Naive B cell (primary cell): Measurements from ENCODE around the gene GEMIN7. TPM values are rescaled to one million over a fixed set of nuclear protein-coding genes. Genes with fewer than 3 reads are reported as not detected.

Source experiments
- ATAC-seq, 2 donors: fragments of 150-1000 bp; cut with Tn5 transposase; 2 replicates each; pipeline ENCODE4 v1.10.0; 2021; ENCODE audit warnings: low read depth in 2 of 2, mild to moderate bottlenecking in 2 of 2, moderate library complexity in 2 of 2
- DNase-seq: peaks from one replicate; pipeline ENCODE4 v3.0.0; 2022
- H3K27ac Mint-ChIP-seq, 6 donors: one replicate each; pipeline ENCODE4 v1.8.0; 2020 to 2022; ENCODE audit warnings: mild to moderate bottlenecking in 6 of 6, mixed read lengths in 6 of 6, moderate library complexity in 5 of 6, inconsistent platforms in 2 of 6
- H3K27me3 Mint-ChIP-seq, 3 donors: one replicate each; pipeline ENCODE4 v1.8.0; 2021 to 2022; ENCODE audit warnings: mixed read lengths in 3 of 3, mild to moderate bottlenecking in 1 of 3
- H3K36me3 Mint-ChIP-seq, 2 donors: one replicate each; pipeline ENCODE4 v1.8.0; 2020 to 2022; ENCODE audit warnings: mixed read lengths in 2 of 2, inconsistent platforms in 1 of 2, mild to moderate bottlenecking in 1 of 2
- H3K4me1 Mint-ChIP-seq, 3 donors: one replicate each; pipeline ENCODE4 v1.8.0; 2020 to 2022; ENCODE audit warnings: mixed read lengths in 3 of 3, inconsistent platforms in 1 of 3, mild to moderate bottlenecking in 1 of 3, moderate library complexity in 1 of 3
- H3K4me3 Mint-ChIP-seq, 8 donors: one replicate each; pipeline ENCODE4 v1.8.0; 2020 to 2022; ENCODE audit warnings: mild to moderate bottlenecking in 8 of 8, mixed read lengths in 8 of 8, moderate library complexity in 8 of 8, inconsistent platforms in 2 of 8
- H3K9me3 Mint-ChIP-seq, 7 donors: one replicate each; pipeline ENCODE4 v1.8.0; 2020 to 2022; ENCODE audit warnings: mixed read lengths in 7 of 7, mild to moderate bottlenecking in 5 of 7, inconsistent platforms in 2 of 7, moderate library complexity in 1 of 7
- polyA plus RNA-seq, 6 donors: library from polyadenylated mRNA; unstranded; fragments of 300-500 nt; fragmentation: Illumina TruSeq; gene quantifications; one replicate each; pipeline ENCODE4 v1.2.3, GENCODE V29; 2021; ENCODE audit warnings: low read depth in 6 of 6

Gene GEMIN7
- polyA plus RNA-seq, 6 donors from 2014 or later = 86.8 to 138 (median 102) TPM

DNA sequence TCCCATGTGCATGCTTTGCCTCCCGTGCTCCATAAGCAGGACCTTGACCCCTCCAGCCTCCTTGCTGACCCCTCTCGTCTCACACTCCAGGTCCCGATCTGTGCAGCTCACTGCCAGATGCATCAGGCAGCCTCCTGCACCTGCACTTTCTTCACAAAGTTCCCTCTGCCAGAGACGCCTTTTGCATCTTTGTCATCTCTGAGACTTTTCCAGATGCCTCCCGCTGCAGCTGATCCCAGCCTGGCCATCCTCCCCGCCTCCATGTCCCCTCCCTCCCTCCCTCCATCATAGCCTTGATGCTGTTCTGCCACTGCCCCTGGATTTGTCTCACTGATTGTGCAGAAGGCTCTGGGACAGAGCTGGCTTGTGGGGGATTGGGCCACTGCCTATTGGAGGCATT, 43.8 kb downstream of the GEMIN7 start:
- no peaks in the 10 kb centered on the region for H3K36me3 Mint-ChIP-seq
- H3K4me1 Mint-ChIP-seq = peaks cover 53 to 84% (median 68%) of the 10 kb centered on the region in 3 donors
- DNase-seq (no peak), ATAC-seq (no peak)
- no peaks in the 10 kb centered on the region for H3K27me3 Mint-ChIP-seq
- no peak overlapping the region for H3K4me3 Mint-ChIP-seq
- H3K27ac Mint-ChIP-seq = no peak overlapping the region
- no peaks in the 10 kb centered on the region for H3K9me3 Mint-ChIP-seq

DNA sequence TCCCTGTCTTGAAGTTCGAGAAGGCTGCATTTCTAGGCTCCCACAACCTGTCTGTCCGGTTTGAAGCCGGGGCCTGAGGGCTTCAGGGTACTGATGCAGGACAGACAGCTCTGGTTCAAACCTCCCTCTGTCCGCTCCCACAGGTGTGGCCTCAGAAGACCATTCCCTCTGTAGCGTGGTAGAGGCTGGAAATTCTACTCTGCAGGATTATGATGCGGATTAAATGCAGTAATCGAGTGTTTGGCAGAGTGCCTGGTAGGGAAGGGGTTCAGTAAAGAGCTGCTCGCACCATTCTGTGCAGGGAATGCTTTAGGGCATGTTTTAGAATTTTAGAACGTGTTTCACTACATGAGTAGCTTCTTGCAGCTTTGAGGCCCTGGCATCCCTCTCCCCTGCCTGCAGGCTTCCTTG, 44.4 kb downstream of the GEMIN7 start:
- no peak overlapping the region for H3K4me3 Mint-ChIP-seq
- H3K36me3 Mint-ChIP-seq = no peaks in the 10 kb centered on the region
- peaks cover 47 to 78% (median 62%) of the 10 kb centered on the region in 3 donors for H3K4me1 Mint-ChIP-seq
- no peak for DNase-seq
- no peak overlapping the region for H3K27ac Mint-ChIP-seq
- no peak for ATAC-seq
- H3K27me3 Mint-ChIP-seq = no peaks in the 10 kb centered on the region
- H3K9me3 Mint-ChIP-seq = no peaks in the 10 kb centered on the region

DNA sequence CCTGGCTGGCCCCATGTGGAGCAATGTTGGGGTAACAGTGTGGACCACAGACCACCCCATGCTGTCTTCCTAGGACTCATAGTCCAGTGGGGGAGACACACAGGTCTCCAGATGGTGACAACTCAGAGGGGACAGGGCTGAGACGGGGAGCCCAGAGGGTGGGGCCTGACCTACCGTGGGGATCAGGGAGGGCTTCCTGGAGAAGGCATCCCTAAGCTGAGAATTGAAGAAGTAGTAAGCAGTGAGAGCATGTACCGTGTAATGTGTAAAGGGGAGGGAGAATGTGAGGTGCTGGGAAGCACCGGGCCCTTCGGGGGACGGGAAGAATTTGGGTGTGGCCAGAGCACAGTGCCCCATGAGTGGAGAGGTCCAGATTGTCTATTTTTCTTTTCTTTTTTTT, 45.0 kb downstream of the GEMIN7 start:
- DNase-seq = no peak
- ATAC-seq = no peak
- Mint-ChIP-seq H3K4me1 (peaks cover 41 to 72% (median 56%) of the 10 kb centered on the region in 3 donors), H3K27me3 (no peaks in the 10 kb centered on the region), H3K4me3 (no peak overlapping the region), H3K27ac (peak overlapping the region in 3 of 6 donors; percentile 53 to 83 (median 81)), H3K36me3 (no peaks in the 10 kb centered on the region), H3K9me3 (no peaks in the 10 kb centered on the region)

DNA sequence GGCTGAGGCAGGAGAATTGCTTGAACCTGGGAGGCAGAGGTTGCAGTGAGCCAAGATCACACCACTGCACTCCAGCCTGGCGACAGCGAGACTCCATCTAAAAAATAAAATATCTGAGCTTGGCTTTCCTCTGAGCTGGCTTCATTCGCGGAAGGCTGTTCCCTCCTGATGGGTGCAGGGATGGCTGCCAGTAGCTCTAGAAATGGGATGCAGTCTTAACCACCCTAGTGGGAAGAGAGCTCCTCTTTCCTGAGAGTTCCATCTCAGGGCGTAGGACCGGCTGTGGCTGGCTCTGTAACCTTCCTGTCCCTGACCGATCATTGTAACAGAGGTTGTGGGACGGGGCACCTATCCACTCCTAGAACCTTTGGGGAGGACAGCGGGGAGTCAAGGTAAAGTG, 46.3 kb downstream of the GEMIN7 start:
- no peak for DNase-seq
- H3K27me3 Mint-ChIP-seq = no peaks in the 10 kb centered on the region
- no peak overlapping the region for H3K4me3 Mint-ChIP-seq
- peaks cover 38 to 59% (median 43%) of the 10 kb centered on the region in 3 donors for H3K4me1 Mint-ChIP-seq
- peak overlapping the region in 1 of 6 donors; percentile 16 for H3K27ac Mint-ChIP-seq
- no peaks in the 10 kb centered on the region for H3K36me3 Mint-ChIP-seq
- no peak for ATAC-seq
- no peaks in the 10 kb centered on the region for H3K9me3 Mint-ChIP-seq

DNA sequence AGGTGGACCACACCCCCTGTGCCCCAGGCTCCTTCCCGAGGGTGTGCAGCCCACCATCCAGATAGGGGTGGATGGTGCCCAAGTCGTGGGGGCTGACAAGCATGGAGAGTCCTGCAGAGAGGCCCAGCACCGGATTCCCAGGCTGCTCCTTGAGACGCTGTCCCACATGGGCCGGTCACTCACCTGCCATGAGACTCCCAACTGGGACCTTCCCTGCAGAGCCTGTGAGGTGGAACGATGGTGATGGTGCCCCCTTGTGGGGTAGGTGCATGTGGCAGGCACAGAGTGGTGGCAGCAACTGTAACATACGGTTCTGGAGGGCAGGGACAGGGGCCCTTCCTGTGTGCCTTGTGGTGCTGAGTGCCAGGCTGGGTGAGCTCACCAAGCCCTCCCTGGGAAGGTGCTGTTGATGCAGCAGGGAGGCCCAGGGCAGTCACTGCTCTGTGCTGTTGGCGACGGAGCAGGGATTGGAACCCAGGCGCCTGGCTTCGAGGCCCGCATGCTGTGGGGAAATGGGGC, 47.0 kb downstream of the GEMIN7 start:
- Mint-ChIP-seq H3K36me3 (no peaks in the 10 kb centered on the region), H3K27me3 (no peaks in the 10 kb centered on the region), H3K27ac (no peak overlapping the region), H3K4me1 (peaks cover 36 to 54% (median 39%) of the 10 kb centered on the region in 3 donors), H3K4me3 (peak overlapping the region in 1 of 8 donors; percentile 53), H3K9me3 (no peaks in the 10 kb centered on the region)
- ATAC-seq (peak; percentile 81 to 89), DNase-seq (peak; percentile 50)

DNA sequence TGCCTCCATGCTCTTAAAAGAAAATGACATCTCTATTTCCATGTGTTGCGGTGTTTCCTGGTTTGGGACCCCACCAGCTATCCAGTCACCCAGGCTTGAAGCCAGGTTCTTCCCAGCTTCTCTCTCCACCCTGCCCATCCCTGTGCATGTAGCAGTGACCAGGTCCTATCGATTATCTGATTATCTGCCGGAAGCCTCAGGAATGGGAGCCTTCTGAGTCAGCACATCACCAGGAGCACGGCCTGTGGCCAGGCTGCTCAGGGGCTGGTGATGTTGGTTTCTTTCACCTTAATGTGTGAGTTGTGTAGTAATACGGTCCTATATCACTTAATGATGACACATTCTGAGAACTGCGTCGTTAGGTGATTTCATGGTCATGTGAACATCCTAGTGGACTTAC, 47.6 kb downstream of the GEMIN7 start:
- no peaks in the 10 kb centered on the region for H3K36me3 Mint-ChIP-seq
- H3K4me3 Mint-ChIP-seq = peak overlapping the region in 1 of 8 donors; percentile 53
- no peak for ATAC-seq

DNA sequence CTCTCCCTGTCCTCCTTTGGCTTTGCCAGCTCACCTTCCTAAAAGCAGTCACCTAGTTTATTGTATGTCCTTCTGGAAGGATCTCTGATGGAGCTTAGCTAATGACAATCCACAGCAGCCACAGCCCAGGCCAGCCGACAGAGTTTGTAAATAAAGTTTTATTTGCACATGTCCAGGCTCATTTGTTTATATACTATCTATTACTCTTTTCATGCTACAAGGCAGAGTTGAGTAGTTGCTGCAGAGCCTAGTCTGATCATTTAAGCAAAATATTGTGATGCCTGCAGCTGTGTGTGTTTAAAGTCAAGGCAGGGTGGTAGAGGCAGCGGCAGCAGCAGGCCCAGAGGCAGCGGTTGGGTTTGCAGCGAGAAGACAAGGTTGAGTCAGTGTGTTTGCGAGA, 49.1 kb downstream of the GEMIN7 start:
- H3K27me3 Mint-ChIP-seq = no peaks in the 10 kb centered on the region
- H3K27ac Mint-ChIP-seq = no peak overlapping the region
- DNase-seq = no peak
- peaks cover 27 to 38% (median 30%) of the 10 kb centered on the region in 3 donors for H3K4me1 Mint-ChIP-seq
- no peak for ATAC-seq
- no peak overlapping the region for H3K4me3 Mint-ChIP-seq
- no peaks in the 10 kb centered on the region for H3K9me3 Mint-ChIP-seq
- H3K36me3 Mint-ChIP-seq = no peaks in the 10 kb centered on the region

More for the DNA sequence above, 47.6 kb downstream of the GEMIN7 start:
- DNase-seq = no peak
- peak overlapping the region in 1 of 6 donors; percentile 14 for H3K27ac Mint-ChIP-seq
- H3K27me3 Mint-ChIP-seq = no peaks in the 10 kb centered on the region
- H3K4me1 Mint-ChIP-seq = peaks cover 32 to 52% (median 37%) of the 10 kb centered on the region in 3 donors
- H3K9me3 Mint-ChIP-seq = no peaks in the 10 kb centered on the region

DNA sequence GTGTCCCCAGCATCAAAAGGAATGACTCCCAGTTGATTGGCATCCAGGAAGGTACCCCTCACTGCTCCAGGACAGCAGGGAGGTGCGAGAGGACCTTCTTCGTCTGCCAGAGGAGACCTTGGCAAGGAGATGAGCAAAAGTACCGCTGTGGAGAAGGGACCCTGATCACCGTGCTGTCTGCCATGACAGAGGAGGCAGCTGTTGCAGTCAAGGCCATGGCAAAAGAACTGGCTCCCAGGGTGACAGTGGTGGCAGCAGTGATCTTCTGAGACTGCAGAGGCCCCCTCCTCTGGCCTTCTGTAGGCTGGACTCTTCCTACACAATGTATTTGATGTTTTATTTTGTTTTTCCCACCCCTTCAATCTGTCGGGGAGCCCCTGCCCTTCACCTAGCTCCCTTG, 49.7 kb downstream of the GEMIN7 start:
- no peaks in the 10 kb centered on the region for H3K27me3 Mint-ChIP-seq
- ATAC-seq (no peak), DNase-seq (no peak)
- H3K4me1 Mint-ChIP-seq = peaks cover 28 to 37% (median 35%) of the 10 kb centered on the region in 3 donors
- H3K4me3 Mint-ChIP-seq = no peak overlapping the region
- no peaks in the 10 kb centered on the region for H3K9me3 Mint-ChIP-seq
- no peak overlapping the region for H3K27ac Mint-ChIP-seq
- H3K36me3 Mint-ChIP-seq = no peaks in the 10 kb centered on the region

DNA sequence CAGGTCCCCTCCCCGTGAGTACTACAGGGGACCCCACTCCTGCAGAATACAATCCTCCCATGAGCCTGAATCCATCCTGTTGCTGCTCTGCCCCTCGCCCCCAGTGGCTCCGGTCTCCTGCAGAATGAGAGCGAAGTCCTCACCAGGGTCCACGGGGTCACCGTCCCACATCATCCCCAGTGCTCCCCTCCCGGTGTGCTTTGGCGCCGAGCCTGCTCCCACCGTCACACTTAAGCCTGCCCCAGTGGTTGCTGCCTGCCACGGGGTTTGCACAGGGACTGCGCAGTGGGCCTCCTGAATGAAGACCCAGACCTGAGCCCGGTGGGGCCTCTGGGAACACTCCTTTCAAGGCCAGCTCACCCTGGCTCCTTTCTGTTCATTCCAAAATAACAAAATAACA, 51.2 kb downstream of the GEMIN7 start:
- H3K27me3 Mint-ChIP-seq = no peaks in the 10 kb centered on the region
- DNase-seq (no peak), ATAC-seq (no peak)
- peaks cover 34 to 41% (median 35%) of the 10 kb centered on the region in 3 donors for H3K4me1 Mint-ChIP-seq
- no peak overlapping the region for H3K27ac Mint-ChIP-seq
- no peaks in the 10 kb centered on the region for H3K36me3 Mint-ChIP-seq
- H3K4me3 Mint-ChIP-seq = no peak overlapping the region
- H3K9me3 Mint-ChIP-seq = no peaks in the 10 kb centered on the region

DNA sequence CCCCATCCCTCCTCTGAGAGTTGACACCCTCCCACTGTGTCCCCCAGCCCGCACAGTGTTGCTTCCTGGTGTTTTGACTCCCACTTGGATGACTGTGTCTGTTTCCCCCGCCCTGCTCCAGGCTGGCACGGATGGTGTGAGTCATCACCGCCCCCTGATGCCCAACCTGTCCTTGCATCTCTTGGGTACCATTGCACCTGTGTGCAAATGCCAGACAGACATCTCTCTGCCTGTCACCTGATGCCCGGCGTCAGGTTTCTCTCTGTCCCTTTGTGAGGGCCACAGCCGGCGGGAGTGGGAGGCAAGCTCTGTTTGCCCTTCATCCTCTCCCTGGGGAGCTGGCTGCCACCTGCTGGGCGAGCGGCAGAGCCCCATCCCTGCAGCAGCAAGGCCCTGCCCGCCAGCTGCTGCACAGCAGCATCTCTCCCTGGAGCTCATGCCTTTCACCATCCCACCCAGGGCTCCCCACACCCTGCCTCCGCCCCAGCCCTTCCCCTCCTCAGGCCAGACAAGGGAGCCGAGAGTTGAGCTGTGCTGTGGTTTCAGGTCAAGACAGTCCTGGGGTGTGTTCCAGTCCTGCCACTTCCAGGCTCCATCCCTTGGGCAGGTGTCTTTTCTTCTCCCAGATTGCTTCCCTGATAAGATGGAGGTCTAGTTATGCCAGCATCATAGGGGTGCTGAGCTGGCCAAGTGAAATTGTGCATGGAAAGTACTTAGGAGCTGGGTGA, 52.0 kb downstream of the GEMIN7 start:
- Mint-ChIP-seq H3K27me3 (no peaks in the 10 kb centered on the region), H3K36me3 (no peaks in the 10 kb centered on the region), H3K4me3 (no peak overlapping the region), H3K4me1 (peaks cover 28 to 41% (median 34%) of the 10 kb centered on the region in 3 donors), H3K27ac (peak overlapping the region in 1 of 6 donors; percentile 32), H3K9me3 (no peaks in the 10 kb centered on the region)
- ATAC-seq = no peak
- DNase-seq = no peak

DNA sequence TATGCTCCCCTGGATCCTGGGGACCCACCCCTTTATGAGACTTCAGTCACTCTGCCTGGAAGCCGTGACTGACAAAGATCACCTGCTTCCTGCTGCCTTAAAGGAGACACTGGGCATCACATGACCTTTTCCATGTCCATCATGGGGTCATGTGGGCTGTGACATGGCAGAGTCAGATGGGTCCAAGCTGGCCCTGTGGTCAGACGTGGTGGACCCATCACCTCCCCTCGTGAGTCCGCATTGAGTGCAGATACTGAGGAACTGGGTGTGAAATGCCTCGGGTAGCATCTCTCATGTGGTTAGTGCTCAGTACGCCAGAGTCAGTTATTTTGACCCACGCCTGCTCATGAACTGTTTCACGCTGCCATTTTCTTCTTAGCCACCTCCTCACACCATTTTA, 54.6 kb downstream of the GEMIN7 start:
- Mint-ChIP-seq H3K27ac (peak overlapping the region in 3 of 6 donors; percentile 68 to 92 (median 85)), H3K27me3 (no peaks in the 10 kb centered on the region), H3K4me1 (peaks cover 38 to 60% (median 49%) of the 10 kb centered on the region in 3 donors), H3K9me3 (no peaks in the 10 kb centered on the region), H3K4me3 (peak overlapping the region in 4 of 8 donors; percentile 12 to 85 (median 74)), H3K36me3 (no peaks in the 10 kb centered on the region)
- ATAC-seq = no peak
- DNase-seq = no peak

DNA sequence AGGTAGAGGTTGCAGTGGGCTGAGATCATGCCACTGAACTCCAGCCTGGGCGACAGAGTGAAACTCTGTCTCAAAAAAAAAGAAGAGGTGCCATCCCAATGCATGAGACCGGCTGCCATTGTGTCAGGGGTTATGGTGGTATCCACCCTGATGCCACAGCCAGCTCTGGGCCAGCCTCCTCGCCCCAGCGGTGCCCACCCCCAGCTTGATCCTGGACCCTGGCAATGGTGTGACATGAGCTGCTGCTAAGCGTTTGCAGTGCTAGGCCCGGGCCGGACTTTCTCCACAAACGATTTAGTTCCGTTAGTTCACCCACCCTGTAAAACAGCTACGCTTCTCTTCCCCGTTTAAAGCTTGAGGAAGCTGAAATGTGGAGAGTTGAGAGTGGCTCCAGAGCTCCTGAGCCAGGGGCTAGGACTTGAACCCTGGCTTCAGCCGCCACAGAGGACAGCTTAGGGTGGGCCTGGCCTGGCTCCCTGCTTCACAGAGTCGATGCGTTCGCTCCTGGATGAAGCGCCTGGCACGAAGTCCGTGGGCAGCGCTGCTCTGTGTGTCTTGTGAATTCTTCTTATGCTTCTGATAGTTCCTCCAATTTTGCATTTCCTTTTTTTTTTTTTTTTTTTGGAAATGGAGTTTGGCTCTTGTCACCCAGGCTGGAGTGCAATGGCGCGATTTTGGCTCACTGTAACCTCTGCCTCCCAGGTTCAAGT, 56.3 kb downstream of the GEMIN7 start:
- peak overlapping the region in 3 of 8 donors; percentile 16 to 82 (median 67) for H3K4me3 Mint-ChIP-seq
- DNase-seq (no peak), ATAC-seq (no peak)
- H3K27ac Mint-ChIP-seq = peak overlapping the region in 5 of 6 donors; percentile 66 to 95 (median 85)
- H3K36me3 Mint-ChIP-seq = no peaks in the 10 kb centered on the region
- peaks cover 38 to 60% (median 50%) of the 10 kb centered on the region in 3 donors for H3K4me1 Mint-ChIP-seq
- no peaks in the 10 kb centered on the region for H3K27me3 Mint-ChIP-seq
- H3K9me3 Mint-ChIP-seq = no peaks in the 10 kb centered on the region

DNA sequence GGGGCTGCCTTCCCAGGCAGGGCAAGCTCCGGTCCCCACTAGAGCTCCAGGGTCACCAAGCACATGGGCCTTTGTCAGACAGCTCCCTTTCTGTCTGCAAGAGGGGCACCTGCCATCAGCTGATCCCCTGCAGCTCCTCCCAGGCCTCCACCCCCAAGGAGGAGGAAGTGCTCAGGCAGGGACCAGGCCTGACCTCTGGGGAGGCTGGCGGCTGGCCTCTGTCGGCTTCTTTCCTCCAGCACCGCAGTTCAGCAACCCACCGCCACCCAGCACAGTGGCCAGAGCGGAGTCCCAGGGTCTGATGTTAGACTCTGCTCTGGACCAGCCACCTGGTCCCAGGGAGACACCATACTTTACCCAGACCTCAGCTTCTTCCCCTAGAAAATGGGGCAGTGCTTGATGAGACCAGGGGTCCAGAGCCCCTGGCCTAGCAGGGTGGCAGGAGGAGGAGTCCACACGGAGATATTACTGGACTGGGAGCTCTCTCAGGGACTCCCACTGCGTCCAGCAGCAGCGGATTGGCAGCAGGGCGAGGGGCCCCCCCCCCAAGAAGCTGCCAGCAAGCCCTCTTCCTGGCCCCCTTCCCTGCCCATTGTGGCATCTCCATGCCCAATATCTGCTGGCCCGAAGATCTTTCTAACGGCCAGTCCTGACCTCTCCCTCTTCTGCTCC, 57.6 kb downstream of the GEMIN7 start:
- Mint-ChIP-seq H3K4me1 (peaks cover 30 to 57% (median 48%) of the 10 kb centered on the region in 3 donors), H3K27me3 (no peaks in the 10 kb centered on the region), H3K9me3 (no peaks in the 10 kb centered on the region), H3K27ac (peak overlapping the region; percentile 71 to 98 (median 84)), H3K36me3 (no peaks in the 10 kb centered on the region), H3K4me3 (peak overlapping the region in 7 of 8 donors; percentile 3 to 88 (median 75))
- ATAC-seq (no peak), DNase-seq (no peak)
